Measurements from ENCODE around the gene KCNJ6. TPM values are rescaled to one million over a fixed set of nuclear protein-coding genes. Genes with fewer than 3 reads are reported as not detected.
"Not testable (repeated sequence)": the region's sequence is repeated elsewhere in the genome, so short reads cannot be mapped to it uniquely, and the experiment has no call there.

KCNJ6 gene, protein sequence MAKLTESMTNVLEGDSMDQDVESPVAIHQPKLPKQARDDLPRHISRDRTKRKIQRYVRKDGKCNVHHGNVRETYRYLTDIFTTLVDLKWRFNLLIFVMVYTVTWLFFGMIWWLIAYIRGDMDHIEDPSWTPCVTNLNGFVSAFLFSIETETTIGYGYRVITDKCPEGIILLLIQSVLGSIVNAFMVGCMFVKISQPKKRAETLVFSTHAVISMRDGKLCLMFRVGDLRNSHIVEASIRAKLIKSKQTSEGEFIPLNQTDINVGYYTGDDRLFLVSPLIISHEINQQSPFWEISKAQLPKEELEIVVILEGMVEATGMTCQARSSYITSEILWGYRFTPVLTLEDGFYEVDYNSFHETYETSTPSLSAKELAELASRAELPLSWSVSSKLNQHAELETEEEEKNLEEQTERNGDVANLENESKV
- 0.07 TPM in 1 of 2 replicates, not detected in the other for total RNA-seq (2014; rRNA removed; shearing (Covaris generic))
- polyA plus RNA-seq (2014; cell fraction: nucleus; rRNA removed), result not detected in 2 replicates

DNA sequence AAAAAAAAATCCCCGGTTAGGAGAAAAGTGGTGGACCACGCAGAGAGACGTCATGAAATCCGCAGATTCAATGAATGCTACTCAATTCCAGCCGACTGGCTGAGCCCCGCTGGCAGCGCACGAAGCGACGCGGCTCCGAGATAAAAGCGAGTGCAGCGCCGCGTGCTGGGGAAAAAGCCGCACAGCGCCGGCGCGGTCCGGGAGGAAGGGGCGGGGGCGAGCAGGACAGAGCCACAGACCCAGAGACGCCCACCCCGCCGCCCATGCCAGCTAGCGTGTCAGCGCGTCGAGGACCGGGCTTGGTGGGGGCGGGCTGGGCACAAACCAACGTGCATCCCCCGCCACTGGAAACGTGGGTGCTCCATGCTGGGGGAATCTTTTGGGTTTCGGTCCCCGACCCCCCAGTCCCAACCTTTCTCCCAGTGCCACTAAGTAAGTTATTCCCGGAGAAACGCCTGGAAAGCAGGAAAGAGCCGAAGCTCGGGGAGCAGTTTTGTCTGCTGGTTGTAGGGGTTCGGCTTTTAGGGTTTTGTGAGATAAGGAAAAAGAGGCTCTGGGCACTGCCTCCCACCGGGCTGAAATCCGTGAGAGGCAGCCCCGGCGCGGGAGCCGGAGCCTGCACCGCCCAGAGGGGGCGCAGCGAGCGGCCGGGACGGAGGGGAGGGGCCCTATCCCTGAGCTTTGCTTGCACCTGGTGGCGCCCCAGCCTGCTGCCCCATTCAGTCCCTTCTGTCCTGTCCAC is at the start of gene KCNJ6:
TSS of gene KCNJ6 (minus strand) at position 148 of the 742 bp plus-strand sequence. CDS start 75,775 bp downstream, outside the sequence.
- peak; percentile 34 for DNase-seq (ENCODE audit: extremely low read depth, low read depth)

DNA sequence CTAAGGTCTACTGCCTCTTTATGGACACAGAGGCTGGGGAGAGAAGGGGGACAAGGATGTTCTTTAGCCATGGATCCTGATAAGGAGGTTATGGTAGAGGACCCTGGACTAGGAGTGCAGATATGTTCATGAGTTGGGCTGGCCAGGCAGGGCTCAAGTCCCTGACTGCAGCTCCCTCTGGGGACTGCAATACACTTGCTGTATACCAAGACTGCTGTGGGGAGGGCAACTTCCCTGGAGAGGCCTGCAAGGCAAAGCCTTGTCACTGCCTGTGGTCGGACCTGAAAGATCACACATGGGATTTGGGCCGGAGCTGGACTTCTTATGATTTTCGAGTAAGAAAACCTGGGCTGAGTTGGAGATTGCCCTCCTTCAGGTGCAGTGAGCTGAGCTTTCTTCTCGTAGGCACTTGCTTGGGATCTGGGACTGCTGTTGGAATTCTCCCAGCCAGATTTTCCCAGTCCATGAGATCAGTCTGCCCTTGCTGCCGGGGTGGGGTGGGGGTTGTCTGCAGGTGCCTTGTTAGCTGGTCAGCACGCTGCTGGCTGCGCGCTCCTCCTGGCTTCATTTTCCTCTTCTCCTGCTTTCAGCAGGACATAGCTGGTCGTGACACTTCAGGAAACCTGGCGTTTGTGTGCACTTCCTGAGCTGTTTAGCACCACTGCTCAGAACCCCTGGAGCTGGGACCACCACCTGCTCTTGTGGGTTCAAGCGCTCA is 49.0 kb upstream of the KCNJ6 start:
- no peak for DNase-seq (ENCODE audit: extremely low read depth, low read depth)

DNA sequence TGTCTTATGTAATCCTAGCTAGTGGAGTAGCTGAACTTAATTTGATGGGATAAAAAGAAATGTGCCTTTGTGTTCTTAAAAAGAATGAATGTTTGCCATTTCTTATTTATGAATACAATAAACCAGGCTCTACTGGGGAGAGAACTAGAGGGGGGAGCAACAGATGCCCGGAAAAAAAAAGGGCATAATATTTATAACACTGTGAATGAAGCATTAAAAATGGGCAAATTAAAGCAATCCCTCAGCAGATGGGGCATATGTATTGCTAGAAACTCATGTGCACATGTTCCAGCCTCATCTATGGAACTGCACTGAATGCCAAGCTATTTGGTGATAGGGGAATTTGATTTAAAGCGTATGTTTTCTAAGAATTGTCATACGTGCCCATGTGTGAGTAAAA is 42.3 kb upstream of the KCNJ6 start:
- no peak for DNase-seq (ENCODE audit: extremely low read depth, low read depth)

DNA sequence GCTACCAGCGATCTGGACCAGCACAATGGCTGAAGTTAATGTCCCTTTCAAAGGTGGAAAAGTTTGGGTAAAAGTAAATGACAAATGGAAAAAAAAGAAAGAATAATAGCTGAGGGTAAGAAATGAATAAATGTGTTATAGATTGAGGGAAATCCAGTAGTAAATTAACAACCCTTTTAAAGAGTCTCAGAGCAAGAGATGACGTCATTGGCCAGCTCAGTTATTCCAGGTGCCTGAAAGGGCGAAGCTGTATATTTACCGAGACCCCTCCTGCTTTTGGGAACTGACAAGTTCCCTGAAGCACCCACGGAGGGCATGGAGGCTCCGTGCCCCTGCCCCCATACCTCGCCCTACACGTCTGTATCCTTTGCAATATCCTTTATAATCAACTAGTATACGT is 40.5 kb upstream of the KCNJ6 start:
- DNase-seq (ENCODE audit: extremely low read depth, low read depth), result no peak

DNA sequence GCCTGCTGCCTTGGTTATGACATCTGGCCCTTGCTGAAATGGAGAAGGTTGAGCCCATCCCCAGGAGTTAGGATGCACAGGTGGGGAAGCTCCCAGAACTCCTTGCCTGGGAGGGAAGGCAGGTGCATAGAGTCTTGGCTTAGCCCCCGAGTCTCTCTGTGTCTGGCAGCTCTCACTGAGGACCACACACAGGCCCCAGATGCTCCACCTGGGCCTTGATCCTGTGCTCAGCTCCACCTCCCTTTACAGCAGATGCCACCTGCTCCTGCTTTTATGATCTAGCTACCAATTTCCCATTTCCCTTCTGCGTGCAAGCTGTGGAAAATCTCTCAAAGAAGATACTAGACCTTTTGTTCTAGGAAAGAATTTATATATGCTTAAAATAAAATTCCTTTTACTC is 28.8 kb upstream of the KCNJ6 start:
- no peak for DNase-seq (ENCODE audit: extremely low read depth, low read depth)

DNA sequence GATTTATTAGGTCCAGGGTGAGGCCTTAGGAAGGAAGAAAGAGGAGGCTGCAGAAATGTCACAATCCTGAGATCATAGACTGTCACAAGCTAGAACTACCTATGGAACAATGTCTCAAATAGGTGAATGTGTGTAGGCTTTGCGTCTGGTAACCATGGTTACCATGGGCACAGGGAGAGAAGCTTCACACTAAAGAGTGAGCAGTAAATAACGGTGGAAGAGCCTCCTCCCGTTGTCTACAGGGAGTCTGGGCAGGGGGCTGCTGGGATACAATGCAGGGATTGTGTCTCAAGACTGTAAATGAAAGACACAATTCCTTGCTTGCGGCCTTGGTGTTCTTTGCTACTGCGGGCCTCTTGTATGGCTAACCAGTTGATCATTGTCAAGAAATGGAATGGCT is 28.2 kb upstream of the KCNJ6 start:
- DNase-seq (ENCODE audit: extremely low read depth, low read depth), result no peak

DNA sequence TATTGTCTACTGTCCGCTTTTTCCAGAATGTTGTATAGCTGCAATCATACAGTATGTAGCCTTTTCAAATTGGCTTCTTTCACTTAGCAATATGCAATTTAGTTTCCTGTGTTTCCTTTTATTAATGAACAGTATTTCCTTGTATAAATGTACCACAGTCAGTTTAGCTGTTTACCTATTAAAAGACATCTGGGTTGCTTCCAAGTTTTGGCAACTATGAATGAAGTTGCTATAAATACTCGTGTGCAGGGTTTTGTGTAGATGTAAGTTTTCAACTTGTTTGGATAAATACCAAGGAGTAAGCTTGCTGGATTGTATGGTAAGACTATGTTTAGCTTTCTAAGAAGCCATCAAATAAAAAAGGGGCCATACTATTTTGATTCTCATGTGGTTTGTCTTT is 24.4 kb upstream of the KCNJ6 start:
- no peak for DNase-seq (ENCODE audit: extremely low read depth, low read depth)

DNA sequence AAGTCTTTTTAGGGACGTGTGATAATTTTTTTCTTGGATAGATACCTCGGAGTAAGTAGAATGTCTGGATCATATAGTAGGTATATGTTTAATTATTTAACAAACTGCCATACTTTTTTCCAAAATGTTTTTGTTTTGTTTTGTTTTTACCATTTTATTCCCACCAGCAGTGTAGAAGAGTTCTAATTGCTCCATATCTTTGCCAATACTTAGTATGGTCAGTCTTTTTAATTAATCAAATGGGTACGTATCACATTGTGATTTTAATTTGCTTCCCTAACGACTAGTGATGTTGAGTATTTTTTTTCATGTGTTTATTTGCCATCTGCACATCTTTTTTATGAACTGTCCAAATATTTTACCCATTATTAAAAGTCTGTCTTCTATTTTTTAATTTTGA is 23.6 kb upstream of the KCNJ6 start:
- no peak for DNase-seq (ENCODE audit: extremely low read depth, low read depth)

DNA sequence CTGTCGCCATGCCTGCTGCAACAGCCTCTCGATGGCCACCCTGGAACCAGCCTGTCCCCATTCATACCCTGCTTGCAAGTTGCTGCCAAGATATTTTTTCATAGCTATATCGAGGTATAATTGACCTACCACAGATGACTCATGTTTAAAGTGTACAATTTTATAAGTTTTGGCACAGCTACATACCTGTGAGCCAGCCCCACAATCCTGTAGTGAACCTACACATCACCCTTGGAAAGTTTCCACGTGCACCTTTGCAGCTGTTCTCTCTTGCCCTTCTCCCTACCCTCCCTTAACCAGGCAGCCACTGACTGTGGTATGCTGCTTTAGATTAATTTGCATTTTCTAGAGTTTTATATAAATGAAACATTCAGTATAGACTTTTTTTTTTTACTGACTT is 23.0 kb upstream of the KCNJ6 start:
- DNase-seq (ENCODE audit: extremely low read depth, low read depth), result no peak

DNA sequence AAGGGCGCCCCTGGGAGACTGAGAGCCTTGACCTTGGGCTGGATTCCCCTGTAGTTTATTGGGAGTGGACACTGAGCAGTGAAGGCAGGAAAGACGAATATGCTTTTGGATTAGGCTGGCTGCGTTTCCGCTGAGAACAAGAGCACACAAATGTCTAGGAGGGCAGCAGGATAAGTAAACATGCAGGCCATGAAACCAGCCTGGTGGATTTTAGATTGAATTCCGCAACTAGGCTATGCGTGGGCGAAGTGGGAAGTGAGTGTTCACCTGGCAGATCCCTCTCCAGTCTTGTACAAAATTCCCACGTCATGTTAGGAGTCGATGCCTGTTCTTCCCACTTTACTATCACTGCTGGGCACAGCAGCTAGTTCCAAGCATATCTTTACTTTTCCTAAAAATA is 21.4 kb upstream of the KCNJ6 start:
- no peak for DNase-seq (ENCODE audit: extremely low read depth, low read depth)

DNA sequence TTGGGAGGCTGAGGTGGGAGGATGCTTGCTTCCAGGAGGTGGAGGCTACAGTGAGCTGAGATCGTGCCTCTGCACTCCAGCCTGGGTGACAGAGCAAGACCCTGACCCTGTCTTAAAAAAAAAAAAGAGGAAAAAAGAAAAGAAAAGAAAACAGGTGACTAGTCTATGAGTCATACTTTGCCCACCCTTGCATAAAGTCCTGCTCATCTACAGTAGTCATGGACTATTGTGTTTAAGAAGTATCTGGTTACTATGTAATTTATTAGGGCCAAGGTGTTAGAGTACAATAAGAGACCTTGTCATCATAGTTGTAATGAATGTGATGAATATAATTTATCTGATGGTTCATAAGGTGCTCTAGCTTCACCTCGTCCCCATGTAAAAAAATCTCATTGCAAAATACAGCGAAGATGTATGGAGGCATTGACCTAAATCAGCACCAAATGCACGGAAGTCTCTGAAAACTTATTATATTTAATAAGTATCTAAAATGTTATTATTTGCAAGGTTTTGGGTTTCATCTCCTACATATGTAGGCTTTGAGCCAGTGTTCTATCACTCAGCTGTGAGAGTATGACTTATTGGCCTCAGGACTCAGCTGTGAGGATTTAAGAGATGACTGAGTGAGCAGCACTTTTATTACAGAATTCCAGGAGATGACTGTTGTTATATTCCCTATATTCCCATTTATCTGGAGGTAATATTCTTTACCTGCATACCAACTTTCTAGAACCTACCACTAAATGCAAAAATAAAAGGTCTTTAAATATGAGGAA is 19.9 kb upstream of the KCNJ6 start:
- no peak for DNase-seq (ENCODE audit: extremely low read depth, low read depth)

DNA sequence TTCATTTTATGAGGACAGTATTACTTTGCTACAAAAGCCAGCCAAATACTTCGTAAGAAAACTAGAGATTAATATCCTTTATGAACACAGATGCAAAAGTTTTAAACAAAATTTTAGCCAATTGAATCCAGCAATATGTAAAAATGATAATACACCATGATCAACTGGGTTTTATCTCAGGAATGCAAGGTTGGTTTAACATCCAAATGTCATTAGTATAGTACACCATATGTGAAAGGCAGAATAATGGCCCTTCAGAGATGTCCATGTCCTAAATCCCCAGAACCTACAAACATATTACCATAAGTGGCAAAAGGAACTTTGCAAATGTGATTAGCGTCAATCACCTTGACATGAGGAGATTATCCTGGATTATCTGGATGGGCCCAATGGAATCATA is 16.7 kb upstream of the KCNJ6 start:
- DNase-seq (ENCODE audit: extremely low read depth, low read depth), result no peak

DNA sequence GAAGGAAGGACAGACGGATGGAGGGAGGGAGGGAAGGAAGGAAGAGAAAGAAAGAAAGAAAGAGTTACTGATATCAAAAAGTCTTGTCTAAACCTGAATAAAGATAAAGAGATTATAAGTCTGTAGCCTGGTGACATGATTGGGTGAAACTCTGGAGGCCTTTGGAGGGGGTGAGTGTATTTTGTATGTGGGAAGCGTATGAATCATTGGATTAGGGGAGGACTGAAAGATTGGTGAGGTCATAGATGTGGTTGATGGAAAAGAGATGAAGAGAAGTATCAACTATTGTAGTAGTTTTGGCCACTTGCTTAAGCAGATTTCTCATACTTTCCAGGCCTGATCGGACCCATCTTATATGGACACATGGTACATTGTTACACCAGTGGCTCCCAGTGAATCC is 11.5 kb upstream of the KCNJ6 start:
- no peak for DNase-seq (ENCODE audit: extremely low read depth, low read depth)

DNA sequence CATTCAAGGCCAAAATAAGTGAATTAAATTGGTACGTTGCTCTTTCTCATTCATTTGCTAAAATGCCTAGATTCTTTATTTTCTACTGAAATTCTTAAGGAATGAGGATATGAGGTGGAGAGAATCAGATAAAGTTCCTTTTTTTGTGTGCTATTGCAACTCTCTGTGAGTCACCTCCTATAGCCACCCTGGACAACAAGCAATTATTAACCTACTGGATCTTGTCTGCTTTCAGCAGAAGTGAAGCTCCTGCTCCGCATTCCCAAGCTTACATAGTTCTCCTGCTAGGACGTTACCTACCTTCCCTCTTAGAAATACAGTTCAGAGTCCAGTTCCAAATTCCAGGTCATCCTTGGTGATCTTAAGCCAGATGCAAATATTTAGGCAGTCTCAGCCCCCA is 4.8 kb upstream of the KCNJ6 start:
- no peak for DNase-seq (ENCODE audit: extremely low read depth, low read depth)

DNA sequence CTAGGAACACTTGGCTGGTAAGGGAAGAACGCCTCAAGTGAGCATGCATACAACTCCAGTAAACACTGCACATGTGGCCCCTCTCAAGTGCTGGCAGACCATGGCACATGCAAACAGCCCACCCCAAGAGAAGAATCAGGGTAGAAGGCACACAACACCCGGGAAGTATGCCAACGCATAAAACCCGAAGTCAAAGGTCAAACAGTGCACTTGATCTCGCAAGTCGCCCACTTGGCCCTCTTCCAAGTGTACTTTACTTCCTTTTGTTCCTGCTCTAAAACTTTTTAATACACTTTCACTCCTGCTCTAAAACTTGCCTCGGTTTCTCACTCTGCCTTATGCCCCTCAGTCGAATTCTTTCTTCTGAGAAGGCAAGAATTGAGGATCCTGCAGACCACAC is 4.0 kb upstream of the KCNJ6 start:
- not testable (repeated sequence) for DNase-seq (ENCODE audit: extremely low read depth, low read depth)

DNA sequence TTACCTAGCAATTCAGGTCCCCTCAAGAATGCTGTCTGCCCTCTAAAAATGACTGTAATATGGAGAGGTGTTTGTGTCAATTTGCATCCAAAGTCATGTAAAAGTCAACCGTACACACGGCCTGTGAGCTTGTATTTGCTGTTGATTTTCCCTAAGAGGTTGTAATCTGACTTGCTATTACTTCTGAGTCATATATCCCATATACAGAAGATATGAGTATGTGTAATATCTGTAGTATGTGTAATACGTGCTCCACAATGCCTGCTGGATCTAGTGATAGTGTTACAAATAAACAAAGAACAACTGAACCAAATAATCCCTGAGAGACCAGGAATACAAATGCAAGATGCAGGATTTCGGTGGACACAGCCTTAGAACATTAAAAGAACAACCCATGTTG is 1.4 kb upstream of the KCNJ6 start:
- DNase-seq (ENCODE audit: extremely low read depth, low read depth), result no peak

DNA sequence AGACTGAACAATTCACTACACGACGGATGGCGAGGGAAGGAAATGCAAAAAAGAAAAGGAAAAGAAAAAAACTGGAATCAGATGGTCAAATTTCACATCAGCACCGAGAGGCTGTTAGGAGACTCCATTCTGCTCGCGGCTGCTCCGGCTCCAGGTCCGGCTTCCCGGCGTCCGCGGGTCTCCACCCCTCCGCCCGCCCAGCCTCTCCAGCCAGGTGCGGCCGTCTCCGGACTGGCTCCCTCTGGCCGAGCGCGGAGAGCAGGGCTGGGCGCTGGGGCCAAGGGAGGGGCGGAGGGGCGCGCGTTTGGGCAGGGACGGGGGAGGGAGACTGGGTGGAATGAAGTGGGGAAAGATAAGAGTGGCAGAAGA is 332 bp downstream of the KCNJ6 start:
- no peak for DNase-seq (ENCODE audit: extremely low read depth, low read depth)

DNA sequence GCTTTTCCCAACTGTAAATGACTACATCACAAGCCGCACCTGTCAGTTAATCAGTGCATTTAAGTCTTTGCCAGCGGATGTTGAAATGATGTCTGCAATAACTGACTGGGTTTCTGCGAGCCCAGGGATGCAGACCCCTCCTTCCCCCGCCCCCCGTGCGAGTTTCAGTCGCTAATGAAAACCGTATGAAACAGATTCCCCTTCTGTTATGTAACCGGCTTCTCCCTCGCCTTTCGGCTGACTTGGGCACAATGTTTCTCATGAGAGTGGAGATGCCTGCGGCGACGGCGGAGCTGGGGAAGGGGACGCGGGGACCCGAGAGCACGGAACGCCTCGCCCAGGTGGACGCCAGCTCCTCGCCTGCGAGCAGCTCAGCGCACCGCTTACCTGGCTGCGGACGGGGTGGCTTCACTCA is 753 bp downstream of the KCNJ6 start:
- DNase-seq (ENCODE audit: extremely low read depth, low read depth), result no peak

DNA sequence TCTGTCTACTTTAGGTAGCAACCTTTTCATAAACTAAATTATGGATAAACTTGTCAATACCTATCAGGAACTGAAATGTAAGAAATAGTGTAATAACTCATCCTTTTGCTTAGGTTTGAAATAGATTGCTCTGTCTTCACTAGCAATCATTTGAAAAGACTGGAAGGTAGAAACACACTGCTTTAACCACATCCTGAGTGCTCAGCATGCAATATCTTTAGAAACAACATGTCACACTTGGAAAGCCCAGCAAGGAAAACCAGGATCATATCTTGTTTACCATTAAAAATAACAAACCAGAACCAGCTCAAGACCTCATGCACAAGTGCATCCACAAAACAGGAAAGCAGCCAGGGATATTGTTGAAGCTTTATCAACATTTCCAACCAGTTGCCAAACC is 3.6 kb downstream of the KCNJ6 start:
- DNase-seq (ENCODE audit: extremely low read depth, low read depth), result no peak

DNA sequence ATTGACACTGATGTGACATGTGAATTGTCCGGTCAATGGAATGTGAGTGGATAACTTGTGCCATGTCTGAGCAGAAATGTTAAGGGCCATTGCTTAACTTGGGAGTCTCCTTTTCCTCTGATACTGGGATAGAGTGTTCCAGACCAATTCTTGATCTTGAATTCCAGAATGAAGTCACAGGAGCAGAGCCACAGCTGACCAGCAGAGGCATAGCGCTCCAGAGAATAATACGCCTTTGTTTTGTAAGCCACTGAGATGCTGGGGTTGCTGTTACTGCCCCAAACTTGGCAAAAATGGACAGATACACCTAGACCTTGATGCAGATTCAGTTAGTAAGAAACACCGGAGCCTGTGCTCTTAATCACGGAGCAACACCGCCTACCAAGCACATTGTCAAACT is 6.3 kb downstream of the KCNJ6 start:
- no peak for DNase-seq (ENCODE audit: extremely low read depth, low read depth)

DNA sequence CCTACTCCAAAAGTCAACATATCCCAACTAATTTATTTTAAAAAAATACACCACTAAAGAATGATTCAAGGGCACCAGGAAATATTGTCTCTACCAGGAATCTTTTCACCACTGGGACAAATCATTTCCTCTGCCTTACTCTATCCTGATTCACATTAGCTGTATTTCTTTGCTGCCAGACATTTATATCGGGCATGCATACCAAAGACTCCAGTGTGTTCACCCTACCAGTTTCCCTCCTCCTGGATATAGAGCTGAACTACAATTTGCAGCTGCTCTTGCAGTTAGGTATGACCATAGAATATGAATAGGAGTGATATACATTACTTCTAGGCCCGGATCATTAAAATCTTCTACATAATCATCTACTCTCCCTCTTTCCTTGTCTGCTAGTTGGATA is 7.6 kb downstream of the KCNJ6 start:
- DNase-seq (ENCODE audit: extremely low read depth, low read depth), result no peak
